ENCODE measurements around the gene DCTN4. TPM values are rescaled to one million over a fixed set of nuclear protein-coding genes. Genes with fewer than 3 reads are reported as not detected.
"Not testable (repeated sequence)": the region's sequence is repeated elsewhere in the genome, so short reads cannot be mapped to it uniquely, and the experiment has no call there.

Gene DCTN4
- total RNA-seq, 2 experiments from 2014 or later, result 35.0 to 35.4 TPM

DNA sequence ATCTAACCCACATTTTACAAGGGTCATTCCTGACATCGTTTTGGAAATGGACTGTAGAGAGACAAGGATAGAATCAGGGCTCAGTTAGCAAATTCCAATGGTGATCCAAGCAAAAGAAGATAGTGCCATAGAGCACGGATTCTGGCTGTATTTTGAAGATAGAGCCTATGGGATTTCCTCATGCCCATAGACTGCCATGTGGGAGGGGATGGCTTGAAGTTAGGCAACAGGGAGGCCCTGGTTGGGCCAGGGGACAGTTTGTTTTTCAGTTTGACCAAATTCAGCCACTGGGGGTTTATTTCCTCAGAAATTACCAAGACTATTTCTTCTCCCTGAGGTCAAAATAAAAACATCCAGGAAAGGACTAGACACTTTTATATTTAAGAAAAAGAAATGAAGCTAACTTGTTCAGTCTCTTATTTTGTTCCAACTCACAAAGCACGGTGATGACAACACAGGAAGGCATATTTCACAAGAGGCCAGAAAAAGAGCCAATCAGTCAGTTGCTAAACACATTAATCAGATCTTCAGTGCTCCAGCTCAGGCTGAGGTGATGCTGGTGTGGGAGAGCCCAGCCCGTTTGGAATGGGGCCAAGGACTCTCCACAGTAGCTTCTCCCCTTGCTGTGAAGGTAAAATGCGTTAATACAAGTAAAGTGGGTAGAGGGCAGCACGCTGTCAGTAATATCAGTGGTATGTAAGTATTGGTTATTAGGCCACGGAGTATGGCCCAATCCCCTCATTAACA is 4.4 kb upstream of the DCTN4 start:
- H3K36me3 Mint-ChIP-seq (ENCODE audit: low read depth), result peaks cover 4% of the 10 kb centered on the region
- DNase-seq (no peak), ATAC-seq (no peak)
- no peak overlapping the region for H3K4me3 Mint-ChIP-seq
- CTCF ChIA-PET, result interaction anchor here (1.1 to 2.3 kb wide), 4 partner anchors 14 to 83 kb away, joined by 3 to 13 read pairs (median 8); partner anchors contain the start of genes IRGM, RBM22 and SMIM3
- peaks cover 21% of the 10 kb centered on the region for H3K4me1 Mint-ChIP-seq (ENCODE audit: low read depth)
- no peaks in the 10 kb centered on the region for H3K9me3 Mint-ChIP-seq (ENCODE audit: insufficient read depth)
- H3K27ac Mint-ChIP-seq, result no peak overlapping the region
- peaks cover 2% of the 10 kb centered on the region for H3K27me3 Mint-ChIP-seq (ENCODE audit: low read depth)
- POLR2A ChIA-PET, result interaction anchor here (1.2 kb wide), 1 partner anchor 20 kb away, joined by 3 read pairs; no protein-coding TSS in a partner anchor

DNA sequence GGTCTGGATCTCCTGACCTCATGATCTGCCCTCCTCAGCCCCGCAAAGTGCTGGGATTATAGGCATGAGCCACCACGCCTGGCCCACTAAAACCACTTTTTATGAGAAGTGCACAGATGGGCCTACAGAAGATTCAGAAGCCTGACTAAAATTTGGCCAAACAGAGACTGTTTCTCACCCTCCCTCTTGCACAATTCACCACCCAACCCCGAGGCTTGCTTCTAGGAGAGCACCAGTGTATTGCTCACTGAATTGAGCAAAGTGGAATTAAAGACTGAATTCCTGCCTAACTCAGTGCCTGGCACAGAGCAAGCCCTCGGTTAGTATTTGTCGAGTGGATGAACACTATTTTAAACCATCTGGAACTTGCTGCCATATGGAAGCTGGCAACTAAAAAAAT is 3.4 kb upstream of the DCTN4 start:
- no peak for ATAC-seq
- Mint-ChIP-seq H3K4me1 (ENCODE audit: low read depth) (peaks cover 24% of the 10 kb centered on the region), H3K36me3 (ENCODE audit: low read depth) (peaks cover 6% of the 10 kb centered on the region), H3K4me3 (no peak overlapping the region), H3K27me3 (ENCODE audit: low read depth) (no peaks in the 10 kb centered on the region), H3K27ac (no peak overlapping the region), H3K9me3 (ENCODE audit: insufficient read depth) (no peaks in the 10 kb centered on the region)
- no peak for DNase-seq
- ChIA-PET CTCF (interaction anchor here (1.6 kb wide), 1 partner anchor 84 kb away, joined by 5 read pairs; the partner anchor contains the start of gene IRGM), POLR2A (interaction anchor here (0.6 kb wide), 1 partner anchor 350 kb away, joined by 3 read pairs; no protein-coding TSS in a partner anchor)

DNA sequence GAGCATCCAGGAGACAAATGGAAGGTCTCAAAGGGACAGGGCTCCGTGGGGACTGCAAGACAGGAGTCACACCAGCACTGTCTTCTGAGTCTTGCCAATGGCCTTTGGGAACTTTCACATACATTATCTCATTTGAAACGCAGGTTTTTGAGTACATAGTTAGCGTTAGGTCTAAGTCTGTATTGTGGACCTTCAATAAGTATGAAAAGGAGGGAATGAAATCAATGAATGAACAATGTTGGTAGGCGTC is 442 bp upstream of the DCTN4 start:
- Mint-ChIP-seq H3K9me3 (ENCODE audit: insufficient read depth) (no peaks in the 10 kb centered on the region), H3K27ac (no peak overlapping the region), H3K4me1 (ENCODE audit: low read depth) (peaks cover 26% of the 10 kb centered on the region), H3K36me3 (ENCODE audit: low read depth) (peaks cover 25% of the 10 kb centered on the region), H3K27me3 (ENCODE audit: low read depth) (no peaks in the 10 kb centered on the region), H3K4me3 (no peak overlapping the region)
- CTCF ChIA-PET, result interaction anchor here (0.8 to 3.9 kb wide), 12 partner anchors 10 to 356 kb away, joined by 3 to 21 read pairs (median 4); partner anchors contain the start of genes IRGM, RBM22 and SMIM3
- DNase-seq, result no peak
- POLR2A ChIA-PET, result interaction anchor here (1.5 to 3.0 kb wide), 5 partner anchors 20 to 87 kb away, joined by 5 to 20 read pairs (median 7); partner anchors contain the start of genes IRGM, RBM22 and SMIM3
- ATAC-seq, result no peak

GRCh38 chr5:150758203-150758530 is 650 bp downstream of the DCTN4 start:
- no peak overlapping the region for H3K4me3 Mint-ChIP-seq
- DNase-seq (no peak), ATAC-seq (peak; percentile 21)
- no peaks in the 10 kb centered on the region for H3K27me3 Mint-ChIP-seq (ENCODE audit: low read depth)
- peaks cover 36% of the 10 kb centered on the region for H3K36me3 Mint-ChIP-seq (ENCODE audit: low read depth)
- CTCF ChIA-PET, result interaction anchor here (0.8 to 3.9 kb wide), 11 partner anchors 16 to 357 kb away, joined by 3 to 21 read pairs (median 3); partner anchors contain the start of genes IRGM, RBM22 and SMIM3
- POLR2A ChIA-PET, result interaction anchor here (1.1 to 3.0 kb wide), 9 partner anchors 19 to 88 kb away, joined by 3 to 20 read pairs (median 6); partner anchors contain the start of genes IRGM, RBM22 and SMIM3
- H3K9me3 Mint-ChIP-seq (ENCODE audit: insufficient read depth), result no peaks in the 10 kb centered on the region
- H3K4me1 Mint-ChIP-seq (ENCODE audit: low read depth), result peaks cover 31% of the 10 kb centered on the region
- H3K27ac Mint-ChIP-seq, result no peak overlapping the region

- Mint-ChIP-seq H3K9me3 (ENCODE audit: insufficient read depth) (no peaks in the 10 kb centered on the region), H3K4me1 (ENCODE audit: low read depth) (peaks cover 31% of the 10 kb centered on the region), H3K27ac (peak overlapping the region; percentile 22), H3K4me3 (no peak overlapping the region), H3K27me3 (ENCODE audit: low read depth) (no peaks in the 10 kb centered on the region), H3K36me3 (ENCODE audit: low read depth) (peaks cover 39% of the 10 kb centered on the region)
- ATAC-seq (no peak), DNase-seq (no peak)
- CTCF ChIA-PET, result interaction anchor here (0.8 to 4.0 kb wide), 5 partner anchors 21 to 90 kb away, joined by 3 to 17 read pairs (median 8); partner anchors contain the start of genes IRGM, RBM22 and SMIM3
- POLR2A ChIA-PET, result interaction anchor here (1.7 to 3.0 kb wide), 3 partner anchors 22 to 56 kb away, joined by 12 to 20 read pairs (median 18); partner anchors contain the start of genes RBM22 and SMIM3
Measured at GRCh38 chr5:150757087-150757649, 1.6 kb downstream of the DCTN4 start.

GRCh38 chr5:150753863-150754262 is 5.0 kb downstream of the DCTN4 start:
- Mint-ChIP-seq H3K4me1 (ENCODE audit: low read depth) (peaks cover 40% of the 10 kb centered on the region), H3K27me3 (ENCODE audit: low read depth) (no peaks in the 10 kb centered on the region), H3K4me3 (no peak overlapping the region), H3K9me3 (ENCODE audit: insufficient read depth) (no peaks in the 10 kb centered on the region), H3K36me3 (ENCODE audit: low read depth) (peaks cover 60% of the 10 kb centered on the region), H3K27ac (no peak overlapping the region)
- ChIA-PET POLR2A (no interaction called here), CTCF (interaction anchor here (1.0 to 4.0 kb wide), 5 partner anchors 25 to 361 kb away, joined by 3 to 15 read pairs (median 3); partner anchors contain the start of genes RBM22 and SMIM3)
- ATAC-seq (no peak), DNase-seq (no peak)

GRCh38 chr5:150753463-150753862 is 5.4 kb downstream of the DCTN4 start:
- H3K9me3 Mint-ChIP-seq (ENCODE audit: insufficient read depth), result no peaks in the 10 kb centered on the region
- H3K27me3 Mint-ChIP-seq (ENCODE audit: low read depth), result no peaks in the 10 kb centered on the region
- peaks cover 40% of the 10 kb centered on the region for H3K4me1 Mint-ChIP-seq (ENCODE audit: low read depth)
- ATAC-seq (no peak), DNase-seq (no peak)
- CTCF ChIA-PET, result interaction anchor here (0.9 to 4.0 kb wide), 4 partner anchors 18 to 362 kb away, joined by 3 to 15 read pairs (median 4); partner anchors contain the start of gene RBM22
- peaks cover 60% of the 10 kb centered on the region for H3K36me3 Mint-ChIP-seq (ENCODE audit: low read depth)
- POLR2A ChIA-PET, result no interaction called here
- no peak overlapping the region for H3K4me3 Mint-ChIP-seq
- H3K27ac Mint-ChIP-seq, result no peak overlapping the region

DNA sequence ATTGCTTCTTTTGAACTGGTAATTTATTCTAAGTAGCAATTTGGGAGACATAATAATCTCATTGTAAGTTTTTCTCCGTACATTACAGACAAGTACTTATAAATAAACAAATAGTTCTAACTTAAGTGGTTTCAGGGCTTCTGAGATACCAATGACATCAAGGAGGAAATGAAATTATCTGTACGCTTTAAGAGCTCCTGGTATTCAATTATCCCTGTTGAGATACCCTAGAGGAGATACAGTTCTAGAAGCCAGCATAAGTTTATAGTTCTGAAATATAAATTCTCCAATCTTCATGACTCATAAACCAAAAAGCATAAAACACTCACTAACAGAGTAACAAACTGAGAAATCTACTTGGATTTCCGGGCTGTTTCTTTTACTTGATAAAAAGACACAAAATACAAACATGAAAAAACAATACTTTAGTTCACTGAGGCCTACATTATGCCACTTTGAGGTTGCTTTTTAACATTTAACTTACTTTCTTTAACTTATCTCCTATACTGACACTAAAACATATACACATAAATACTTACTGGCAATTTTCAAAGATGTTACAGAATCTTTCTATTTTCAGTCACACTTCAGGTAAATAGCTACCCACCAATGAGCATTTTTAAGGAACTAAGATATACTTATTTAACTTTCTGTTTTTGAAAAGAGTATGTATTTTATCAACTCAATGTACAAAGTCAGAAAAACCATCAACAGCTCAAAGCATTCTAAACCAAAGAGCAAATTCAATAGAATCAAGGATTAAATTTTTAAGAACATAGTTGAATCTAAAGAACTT is 7.5 kb downstream of the DCTN4 start:
- DNase-seq (no peak), ATAC-seq (no peak)
- Mint-ChIP-seq H3K27me3 (ENCODE audit: low read depth) (no peaks in the 10 kb centered on the region), H3K4me3 (no peak overlapping the region), H3K9me3 (ENCODE audit: insufficient read depth) (no peaks in the 10 kb centered on the region), H3K36me3 (ENCODE audit: low read depth) (peaks cover 62% of the 10 kb centered on the region), H3K27ac (no peak overlapping the region), H3K4me1 (ENCODE audit: low read depth) (peaks cover 35% of the 10 kb centered on the region)
- CTCF ChIA-PET, result interaction anchor here (1.2 to 2.5 kb wide), 4 partner anchors 16 to 95 kb away, joined by 3 to 8 read pairs (median 4); partner anchors contain the start of gene IRGM
- POLR2A ChIA-PET, result interaction anchor here (0.7 kb wide), 1 partner anchor 291 kb away, joined by 3 read pairs; no protein-coding TSS in a partner anchor

DNA sequence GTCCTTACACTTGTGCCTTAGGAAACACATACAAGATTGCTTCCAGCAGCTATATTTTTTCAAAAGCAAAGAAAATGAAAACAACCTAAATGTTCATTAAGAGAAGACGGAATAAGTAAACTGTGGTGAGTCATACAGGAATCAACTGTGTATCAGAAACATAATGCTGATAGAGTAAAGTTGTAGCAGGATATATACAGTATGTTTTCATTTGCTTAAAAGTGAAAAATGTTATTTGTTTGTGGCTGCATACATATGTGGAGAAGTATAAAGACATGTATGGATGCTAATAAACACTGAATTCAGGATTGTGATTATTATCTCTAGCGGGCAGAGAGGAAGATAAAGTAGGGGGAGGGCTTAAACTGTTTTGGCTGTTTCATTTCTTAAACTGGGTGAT is 8.3 kb downstream of the DCTN4 start:
- H3K27ac Mint-ChIP-seq, result no peak overlapping the region
- CTCF ChIA-PET, result interaction anchor here (0.9 to 2.5 kb wide), 4 partner anchors 15 to 96 kb away, joined by 3 to 8 read pairs (median 4); partner anchors contain the start of genes IRGM and RBM22

GRCh38 chr5:150743142-150743488 is 15.7 kb downstream of the DCTN4 start:
- H3K27ac Mint-ChIP-seq; H3K9me3 Mint-ChIP-seq (ENCODE audit: insufficient read depth); POLR2A ChIA-PET; H3K27me3 Mint-ChIP-seq (ENCODE audit: low read depth); H3K4me3 Mint-ChIP-seq; DNase-seq; ATAC-seq; CTCF ChIA-PET: not testable (repeated sequence)
- peaks cover 60% of the 10 kb centered on the region for H3K36me3 Mint-ChIP-seq (ENCODE audit: low read depth)
- peaks cover 46% of the 10 kb centered on the region for H3K4me1 Mint-ChIP-seq (ENCODE audit: low read depth)

More for the DNA sequence above, 8.3 kb downstream of the DCTN4 start:
- DNase-seq (no peak), ATAC-seq (no peak)
- Mint-ChIP-seq H3K36me3 (ENCODE audit: low read depth) (peaks cover 59% of the 10 kb centered on the region), H3K9me3 (ENCODE audit: insufficient read depth) (no peaks in the 10 kb centered on the region), H3K27me3 (ENCODE audit: low read depth) (no peaks in the 10 kb centered on the region), H3K4me1 (ENCODE audit: low read depth) (peaks cover 31% of the 10 kb centered on the region), H3K4me3 (no peak overlapping the region)
- POLR2A ChIA-PET, result no interaction called here

DNA sequence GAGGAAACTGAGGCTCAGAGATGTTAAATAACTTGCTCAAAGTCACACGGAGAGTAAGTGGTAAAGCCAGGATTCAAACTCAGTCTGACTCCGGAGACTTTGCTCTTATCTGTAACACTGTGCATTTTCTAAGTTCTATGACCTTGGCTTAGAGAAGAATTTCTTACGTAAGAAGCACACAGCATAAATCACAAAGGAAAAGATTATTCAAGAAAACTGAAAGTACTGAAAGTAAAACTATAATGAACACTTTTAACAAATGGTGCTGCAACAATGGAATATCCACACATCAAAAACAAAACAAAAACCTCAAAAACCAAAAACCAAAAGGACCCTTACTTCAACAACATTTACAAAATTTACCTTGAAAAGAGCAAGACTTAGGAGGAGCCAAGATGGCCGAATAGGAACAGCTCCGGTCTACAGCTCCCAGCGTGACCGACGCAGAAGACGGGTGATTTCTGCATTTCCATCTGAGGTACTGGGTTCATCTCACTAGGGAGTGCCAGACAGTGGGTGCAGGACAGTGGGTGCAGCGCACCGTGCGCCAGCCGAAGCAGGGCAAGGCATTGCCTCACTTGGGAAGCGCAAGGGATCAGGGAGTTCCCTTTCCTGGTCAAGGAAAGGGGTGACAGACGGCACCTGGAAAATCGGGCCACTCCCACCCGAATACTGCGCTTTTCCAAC is 16.2 kb downstream of the DCTN4 start:
- Mint-ChIP-seq H3K4me3 (peak overlapping the region; percentile 3), H3K27ac (peak overlapping the region; percentile 74), H3K36me3 (ENCODE audit: low read depth) (peaks cover 62% of the 10 kb centered on the region), H3K4me1 (ENCODE audit: low read depth) (peaks cover 51% of the 10 kb centered on the region)
- H3K27me3 Mint-ChIP-seq (ENCODE audit: low read depth); DNase-seq; CTCF ChIA-PET; H3K9me3 Mint-ChIP-seq (ENCODE audit: insufficient read depth); POLR2A ChIA-PET: not testable (repeated sequence)
- ATAC-seq, result peak; percentile 33
